Trophoblast cell (in vitro differentiated cells and primary cell): ENCODE data around the gene SKIC2.

Experiments
- DNase-seq, 2 donors: peaks; one replicate each; pipeline ENCODE4 v3.0.0-alpha.2; 2016
- H2AFZ ChIP-seq: 2 replicates; pipeline ENCODE4 v1.6.1; 2013; ENCODE audit warnings: low read length, moderate library complexity, mild to moderate bottlenecking; ENCODE audit not compliant: insufficient read depth, poor library complexity
- H2AK5ac ChIP-seq: 2 replicates; pipeline ENCODE4 v1.6.1; 2013; ENCODE audit warnings: mild to moderate bottlenecking, low read length
- H2BK120ac ChIP-seq: 2 replicates; pipeline ENCODE4 v1.6.1; 2013; ENCODE audit warnings: low read length, mild to moderate bottlenecking, moderate library complexity; ENCODE audit not compliant: insufficient read depth, poor library complexity
- H2BK12ac ChIP-seq: 2 replicates; pipeline ENCODE4 v1.6.1; 2013; ENCODE audit warnings: mild to moderate bottlenecking, low read length, moderate library complexity
- H2BK5ac ChIP-seq: 2 replicates; pipeline ENCODE4 v1.6.1; 2013; ENCODE audit warnings: low read length, low read depth, moderate library complexity, mild to moderate bottlenecking; ENCODE audit not compliant: poor library complexity
- H3K14ac ChIP-seq: 2 replicates; pipeline ENCODE4 v1.6.1; 2013; ENCODE audit warnings: mild to moderate bottlenecking, low read length
- H3K18ac ChIP-seq: 2 replicates; pipeline ENCODE4 v1.6.1; 2013; ENCODE audit warnings: mild to moderate bottlenecking, low read length
- H3K23ac ChIP-seq: 2 replicates; pipeline ENCODE4 v1.6.1; 2013; ENCODE audit warnings: low read length
- H3K27ac ChIP-seq: 2 replicates; pipeline ENCODE4 v1.5.1; 2013; ENCODE audit warnings: low read depth, mild to moderate bottlenecking, inconsistent platforms, low read length, moderate library complexity
- H3K27me3 ChIP-seq: 2 replicates; pipeline ENCODE4 v1.6.1; 2013; ENCODE audit warnings: inconsistent platforms, mild to moderate bottlenecking, low read length, moderate library complexity; ENCODE audit not compliant: insufficient read depth
- H3K36me3 ChIP-seq, 2 experiments: 1 replicate in 1 of 2; 2 replicates in 1 of 2; pipeline ENCODE4 v1.6.1; 2013; ENCODE audit warnings: low read length in 2 of 2, mild to moderate bottlenecking in 2 of 2, moderate library complexity in 1 of 2; ENCODE audit not compliant: insufficient read depth in 2 of 2, control insufficient read depth in 1 of 2
- H3K4ac ChIP-seq: 2 replicates; pipeline ENCODE4 v1.6.1; 2013; ENCODE audit warnings: low read depth, mild to moderate bottlenecking, low read length, moderate library complexity
- H3K4me1 ChIP-seq, 2 experiments: 1 replicate in 1 of 2; 2 replicates in 1 of 2; pipeline ENCODE4 v1.6.1; 2013; ENCODE audit warnings: low read length in 2 of 2, mild to moderate bottlenecking in 2 of 2, moderate library complexity in 1 of 2; ENCODE audit not compliant: insufficient read depth in 2 of 2, control insufficient read depth in 1 of 2
- H3K4me2 ChIP-seq: 2 replicates; pipeline ENCODE4 v1.6.1; 2013; ENCODE audit warnings: inconsistent platforms, mild to moderate bottlenecking, low read length, moderate library complexity
- H3K4me3 ChIP-seq: 2 replicates; pipeline ENCODE4 v1.5.1; 2013; ENCODE audit warnings: mild to moderate bottlenecking, low read depth, low read length, inconsistent platforms
- H3K79me1 ChIP-seq: one replicate; pipeline ENCODE4 v1.6.1; 2013; ENCODE audit warnings: low read length
- H3K79me2 ChIP-seq: 2 replicates; pipeline ENCODE4 v1.6.1; 2013; ENCODE audit warnings: low read length, mild to moderate bottlenecking; ENCODE audit not compliant: control insufficient read depth, insufficient read depth, poor library complexity
- H3K9ac ChIP-seq: 2 replicates; pipeline ENCODE4 v1.6.1; 2013; ENCODE audit warnings: mild to moderate bottlenecking, low read length
- H3K9me3 ChIP-seq: 2 replicates; pipeline ENCODE4 v1.6.1; 2013; ENCODE audit warnings: low read depth, mild to moderate bottlenecking, control low read depth, inconsistent platforms, low read length; ENCODE audit not compliant: insufficient read depth
- H4K12ac ChIP-seq: 2 replicates; pipeline ENCODE4 v1.6.1; 2013; ENCODE audit warnings: low read depth, mild to moderate bottlenecking, low read length, moderate library complexity
- H4K8ac ChIP-seq: 2 replicates; pipeline ENCODE4 v1.6.1; 2013; ENCODE audit warnings: low read depth, mild to moderate bottlenecking, low read length, moderate library complexity
- H4K91ac ChIP-seq: one replicate; pipeline ENCODE4 v1.6.1; 2013; ENCODE audit warnings: low read depth, mild to moderate bottlenecking, low read length, moderate library complexity
- WGBS: extraction: QIAGEN DNeasy Blood & Tissue Kit; methylation state at CpG from one replicate; pipeline ENCODE4 v1.1.7; 2013; ENCODE audit warnings: missing lambda C conversion rate; ENCODE audit not compliant: insufficient read length, insufficient coverage; ENCODE audit errors: extremely low coverage; 5-methylcytosine and 5-hydroxymethylcytosine counted together

Gene SKIC2

DNA sequence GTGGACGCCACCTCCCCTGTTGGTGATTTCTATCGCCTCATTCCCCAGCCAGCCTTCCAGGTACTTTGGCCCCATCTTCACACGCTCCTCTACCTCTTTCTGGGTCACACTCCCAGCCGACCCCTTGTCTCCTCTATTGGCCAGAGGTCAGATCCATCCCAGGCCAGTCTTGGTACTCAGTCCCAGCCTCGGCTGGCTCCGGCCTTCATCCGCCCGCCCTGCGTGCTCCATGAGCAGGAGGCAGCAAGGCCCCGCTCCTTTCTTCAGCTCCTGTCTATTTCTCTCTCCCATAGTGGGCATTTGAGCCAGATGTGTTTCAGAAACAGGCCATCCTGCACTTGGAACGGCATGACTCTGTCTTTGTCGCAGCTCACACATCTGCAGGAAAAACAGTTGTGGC, 2.6 kb downstream of the SKIC2 start:
- Histone ChIP-seq H2BK5ac (no peak overlapping the region), H3K4ac (no peak overlapping the region), H2AFZ (no peak overlapping the region), H3K36me3 (peaks cover 52 to 58% of the 10 kb centered on the region in 2 experiments), H3K9me3 (no peaks in the 10 kb centered on the region), H4K12ac (no peak overlapping the region), H2AK5ac (no peak overlapping the region), H3K79me2 (peaks cover 12% of the 10 kb centered on the region), H3K4me1 (peaks cover 8 to 11% of the 10 kb centered on the region in 2 experiments), H3K9ac (no peak overlapping the region), H4K91ac (no peak overlapping the region), H3K4me3 (no peak overlapping the region), H3K4me2 (no peak overlapping the region), H3K79me1 (peaks cover 7% of the 10 kb centered on the region), H2BK12ac (no peak overlapping the region), H2BK120ac (no peak overlapping the region), H4K8ac (no peak overlapping the region), H3K14ac (no peak overlapping the region), H3K18ac (no peak overlapping the region), H3K23ac (no peak overlapping the region), H3K27ac (no peak overlapping the region), H3K27me3 (no peaks in the 10 kb centered on the region)
- WGBS = no CpG with 5 or more reads among the region's 12 CpGs
- DNase-seq = no peak

DNA sequence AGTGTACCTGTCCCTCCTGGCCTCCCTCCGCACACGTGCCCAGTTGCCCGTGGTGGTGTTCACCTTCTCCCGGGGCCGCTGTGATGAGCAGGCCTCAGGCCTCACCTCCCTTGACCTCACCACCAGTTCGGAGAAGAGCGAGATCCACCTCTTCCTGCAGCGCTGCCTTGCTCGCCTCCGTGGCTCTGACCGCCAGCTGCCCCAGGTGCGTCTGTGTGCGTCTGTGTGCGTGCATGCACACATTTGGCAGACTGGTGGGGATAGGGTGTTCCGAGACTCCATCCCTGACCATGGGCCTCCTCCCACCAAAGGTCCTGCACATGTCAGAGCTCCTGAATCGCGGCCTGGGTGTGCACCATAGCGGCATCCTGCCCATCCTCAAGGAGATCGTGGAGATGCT, 4.9 kb downstream of the SKIC2 start:
- Histone ChIP-seq H3K79me2 (peaks cover 4% of the 10 kb centered on the region), H3K9ac (no peak overlapping the region), H3K4me3 (no peak overlapping the region), H3K4ac (no peak overlapping the region), H3K4me2 (no peak overlapping the region), H3K23ac (no peak overlapping the region), H3K14ac (no peak overlapping the region), H2BK5ac (no peak overlapping the region), H2BK120ac (no peak overlapping the region), H3K9me3 (no peaks in the 10 kb centered on the region), H3K27me3 (no peaks in the 10 kb centered on the region), H4K8ac (no peak overlapping the region), H2AFZ (no peak overlapping the region), H3K27ac (no peak overlapping the region), H3K4me1 (peaks cover 5 to 8% of the 10 kb centered on the region in 2 experiments), H3K18ac (no peak overlapping the region), H2BK12ac (no peak overlapping the region), H3K36me3 (peaks cover 72 to 78% of the 10 kb centered on the region in 2 experiments), H3K79me1 (peaks cover 4% of the 10 kb centered on the region), H2AK5ac (no peak overlapping the region), H4K12ac (no peak overlapping the region), H4K91ac (no peak overlapping the region)
- DNase-seq = no peak
- WGBS = no CpG with 5 or more reads among the region's 19 CpGs

DNA sequence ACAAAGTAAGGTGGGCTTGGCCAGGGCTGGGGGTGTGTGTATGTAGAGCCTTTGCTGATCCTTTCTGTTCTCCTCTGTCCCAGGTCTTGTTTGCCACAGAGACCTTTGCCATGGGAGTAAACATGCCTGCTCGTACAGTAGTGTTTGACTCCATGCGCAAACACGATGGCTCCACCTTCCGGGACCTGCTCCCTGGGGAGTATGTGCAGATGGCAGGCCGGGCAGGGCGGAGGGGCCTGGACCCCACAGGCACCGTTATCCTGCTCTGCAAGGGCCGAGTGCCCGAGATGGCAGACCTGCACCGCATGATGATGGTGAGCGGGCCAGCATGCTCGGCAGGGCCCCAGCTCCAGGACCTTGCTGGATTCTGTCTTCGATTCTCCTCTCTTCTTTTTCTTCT, 6.7 kb downstream of the SKIC2 start:
- H3K9me3 ChIP-seq = no peaks in the 10 kb centered on the region
- H4K12ac ChIP-seq = no peak overlapping the region
- no peaks in the 10 kb centered on the region for H3K79me1 ChIP-seq
- H3K18ac ChIP-seq = no peak overlapping the region
- H2BK120ac ChIP-seq = no peak overlapping the region
- H2AFZ ChIP-seq = no peak overlapping the region
- H3K23ac ChIP-seq = no peak overlapping the region
- H3K27ac ChIP-seq = no peak overlapping the region
- no peaks in the 10 kb centered on the region for H3K79me2 ChIP-seq
- H3K9ac ChIP-seq = no peak overlapping the region
- no peak overlapping the region for H2BK5ac ChIP-seq
- no peak overlapping the region for H2AK5ac ChIP-seq
- H4K91ac ChIP-seq = no peak overlapping the region
- H4K8ac ChIP-seq = no peak overlapping the region
- H3K4ac ChIP-seq = no peak overlapping the region
- no peak overlapping the region for H3K4me2 ChIP-seq
- H3K4me1 ChIP-seq = no peaks in the 10 kb centered on the region
- WGBS = no CpG with 5 or more reads among the region's 13 CpGs
- DNase-seq = no peak
- no peak overlapping the region for H3K14ac ChIP-seq
- no peak overlapping the region for H3K4me3 ChIP-seq
- H3K36me3 ChIP-seq = peaks cover 82 to 87% of the 10 kb centered on the region in 2 experiments
- H2BK12ac ChIP-seq = no peak overlapping the region
- no peaks in the 10 kb centered on the region for H3K27me3 ChIP-seq

DNA sequence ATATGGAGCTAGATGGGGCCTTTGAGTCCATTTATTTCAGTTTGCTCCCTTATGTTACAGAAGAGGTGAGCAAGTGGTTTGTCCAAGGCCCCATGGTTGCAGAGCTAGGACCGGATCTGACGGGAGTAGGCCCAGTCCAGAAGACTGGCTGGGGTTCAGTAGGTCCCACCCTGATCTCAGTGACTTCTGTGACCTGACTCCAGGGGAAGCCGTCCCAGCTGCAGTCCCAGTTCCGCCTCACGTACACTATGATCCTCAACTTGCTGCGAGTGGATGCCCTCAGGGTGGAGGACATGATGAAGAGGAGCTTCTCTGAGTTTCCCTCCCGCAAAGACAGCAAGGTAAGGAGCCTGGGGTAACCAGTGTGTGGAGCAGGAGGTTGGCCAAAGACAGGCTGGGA, 7.5 kb downstream of the SKIC2 start:
- no peak overlapping the region for H2AK5ac ChIP-seq
- H2BK5ac ChIP-seq = no peak overlapping the region
- H3K27me3 ChIP-seq = no peaks in the 10 kb centered on the region
- no peak overlapping the region for H2AFZ ChIP-seq
- no peaks in the 10 kb centered on the region for H3K79me2 ChIP-seq
- no peak overlapping the region for H3K9ac ChIP-seq
- H3K4me3 ChIP-seq = no peak overlapping the region
- no peak overlapping the region for H3K18ac ChIP-seq
- no peak overlapping the region for H3K4ac ChIP-seq
- H4K8ac ChIP-seq = no peak overlapping the region
- no CpG with 5 or more reads among the region's 7 CpGs for WGBS
- no peak overlapping the region for H2BK120ac ChIP-seq
- peaks cover 80 to 81% of the 10 kb centered on the region in 2 experiments for H3K36me3 ChIP-seq
- H4K12ac ChIP-seq = no peak overlapping the region
- no peak overlapping the region for H3K4me2 ChIP-seq
- no peak overlapping the region for H2BK12ac ChIP-seq
- H3K23ac ChIP-seq = no peak overlapping the region
- DNase-seq = no peak
- no peaks in the 10 kb centered on the region for H3K9me3 ChIP-seq
- H3K14ac ChIP-seq = no peak overlapping the region
- no peak overlapping the region for H3K27ac ChIP-seq
- H3K79me1 ChIP-seq = peaks cover under 1% of the 10 kb centered on the region
- H3K4me1 ChIP-seq = peaks cover 4% of the 10 kb centered on the region in 2 experiments
- no peak overlapping the region for H4K91ac ChIP-seq
